Spleen (tissue), 11 donors: ENCODE measurements around the gene ZNF70. TPM values are rescaled to one million over a fixed set of nuclear protein-coding genes. Genes with fewer than 3 reads are reported as not detected.

Source experiments
- DNase-seq: peaks from one replicate; pipeline ENCODE4 v3.0.0-alpha.2; 2020
- H3K27ac ChIP-seq, 8 donors: fragments of 200-600 bp; sonication (generic) in 7 of 8; 1 replicate in 4 of 8; 2 replicates in 4 of 8; pipeline versions ENCODE4 v1.5.0 to v1.8.0; 2016 to 2021; ENCODE audit warnings: inconsistent platforms in 4 of 8, mild to moderate bottlenecking in 4 of 8, moderate library complexity in 1 of 8
- H3K27me3 ChIP-seq, 7 donors: fragments of 200-600 bp; sonication (generic) in 6 of 7; replicated peaks in 1 of 7; 1 replicate in 4 of 7; 2 replicates in 3 of 7; pipeline versions ENCODE4 v1.5.0 to v1.8.0; 2016 to 2021; ENCODE audit warnings: inconsistent platforms in 3 of 7, mild to moderate bottlenecking in 1 of 7
- H3K36me3 ChIP-seq, 6 donors: fragments of 200-600 bp; sonication (generic) in 5 of 6; 1 replicate in 4 of 6; 2 replicates in 2 of 6; pipeline versions ENCODE4 v1.5.0 to v1.8.0; 2016 to 2021; ENCODE audit warnings: inconsistent platforms in 2 of 6
- H3K4me1 ChIP-seq, 6 donors: fragments of 200-600 bp; sonication (generic) in 5 of 6; 1 replicate in 3 of 6; 2 replicates in 3 of 6; pipeline versions ENCODE4 v1.5.0 to v1.8.0; 2016 to 2021; ENCODE audit warnings: inconsistent platforms in 3 of 6
- H3K4me3 ChIP-seq, 8 donors: fragments of 200-600 bp; sonication (generic) in 7 of 8; 1 replicate in 4 of 8; 2 replicates in 4 of 8; pipeline versions ENCODE4 v1.5.0 to v1.8.0; 2016 to 2021; ENCODE audit warnings: inconsistent platforms in 4 of 8, mild to moderate bottlenecking in 4 of 8, moderate library complexity in 2 of 8
- H3K9me3 ChIP-seq, 8 donors: fragments of 200-600 bp; sonication (generic) in 7 of 8; 1 replicate in 4 of 8; 2 replicates in 4 of 8; pipeline versions ENCODE4 v1.5.0 to v1.8.0; 2016 to 2021; ENCODE audit warnings: inconsistent platforms in 4 of 8
- CTCF ChIP-seq, 11 experiments: fragments of 200-600 bp in 7 of 11; fragments of 450-650 bp in 4 of 11; sonication (generic) in 4 of 11; IDR thresholded peaks in 8 of 11; conservative IDR thresholded peaks in 3 of 11; 1 replicate in 7 of 11; 2 replicates in 4 of 11; pipeline versions ENCODE4 v1.4.0 to v1.8.0; 2016 to 2021; ENCODE audit warnings: antibody characterized with exemption in 11 of 11, inconsistent platforms in 4 of 11, mild to moderate bottlenecking in 1 of 11
- POLR2A ChIP-seq, 3 donors: fragments of 450-650 bp; IDR thresholded peaks; one replicate each; pipeline ENCODE4 v1.5.1; 2017; ENCODE audit warnings: antibody characterized with exemption in 3 of 3, mild to moderate bottlenecking in 1 of 3
- POLR2AphosphoS5 ChIP-seq, 3 donors: sonication (generic); formaldehyde crosslinking; IDR thresholded peaks; one replicate each; pipeline ENCODE4 v1.5.1; 2017; ENCODE audit warnings: antibody characterized with exemption in 3 of 3
- WGBS, 5 donors: extraction: QIAGEN DNeasy Blood & Tissue Kit in 3 of 5; methylation state at CpG; one replicate each; pipeline versions ENCODE4 v1.1.5 to v1.1.7; 2013 to 2018; 5-methylcytosine and 5-hydroxymethylcytosine counted together
- intact Hi-C: fragments of 100-400 bp; cut with DNase I; formaldehyde crosslinking; loops from one replicate; pipeline ENCODE4 v1.15.0; 2023; ENCODE audit warnings: low total_unique reads
- polyA plus RNA-seq, 3 donors: library from polyadenylated mRNA; stranded (reverse); fragments of 200-250 nt; gene quantifications; one replicate each; pipeline ENCODE4 v1.2.1, GENCODE V29; 2013
- total RNA-seq, 7 donors: library from RNA; depleted of rRNA in 3 of 7; stranded (reverse); fragments of >200 nt in 3 of 7; fragmentation: NEBNext Ultra II Directional in 4 of 7; extraction: Animal tissue kit (Norgen Biotek cat#: 25700) in 4 of 7; gene quantifications; one replicate each; pipeline versions ENCODE4 v1.1.0 to v1.2.1, GENCODE V29; 2016 to 2021
- donor health status: healthy with polysubstance abuse.
- donor health status: DM: no; HTN: no; CAD: no; lungs with moderate emphysema.
- donor health status: DM: no; HTN: no; CAD: no.
- donor health status: Bipolar disorder and iron deficiency.
- donor health status: healthy.
- donor health status: DM: no; HTN: no; CAD: no.
- donor health status: DM: yes; HTN: yes; CAD: no.

ZNF70 gene
- total and polyA plus RNA-seq, 10 donors: 0.55 to 7.4 (median 5.6) TPM

- no peaks in the 10 kb centered on the region for H3K9me3 ChIP-seq
- no peaks in the 10 kb centered on the region for H3K27me3 ChIP-seq
- intact Hi-C loops: loop anchor here (5.0 kb wide), 1 partner anchor 69 kb away; no protein-coding TSS in a partner anchor
- TF ChIP-seq CTCF (IDR thresholded peaks at IDR 0.05 in 8 of 11, conservative IDR thresholded peaks at IDR 0.05 in 3 of 11): no peak
- no peak for TF ChIP-seq POLR2A (IDR thresholded peaks at IDR 0.05)
- no peak for TF ChIP-seq POLR2AphosphoS5 (IDR thresholded peaks at IDR 0.05)
- 55 to 73% (median 66%) methylated on average over 8 to 9 of the region's 9 CpGs for WGBS, 5 donors
- peaks cover 16 to 75% (median 43%) of the 10 kb centered on the region in 6 donors for H3K4me1 ChIP-seq
- no peak for DNase-seq
- peaks cover 0 to 23% (median under 1%) of the 10 kb centered on the region in 6 donors for H3K36me3 ChIP-seq
- peak overlapping the region in 6 of 8 donors; percentile 63 to 93 (median 76) for H3K4me3 ChIP-seq
- peak overlapping the region; percentile 96 to 100 (median 99) for H3K27ac ChIP-seq
These were observed 35.4 kb upstream of the ZNF70 start for GRCh38 chr22:23786261-23786710.

GRCh38 chr22:23784215-23784732 lies 33.4 kb upstream of the ZNF70 start:
- DNase-seq: no peak
- intact Hi-C loops: no loop called here
- 35 to 51% (median 44%) methylated on average over 8 of the region's 8 CpGs for WGBS, 5 donors
- H3K9me3 ChIP-seq: no peaks in the 10 kb centered on the region
- H3K36me3 ChIP-seq: peaks cover 0 to 6% (median 0%) of the 10 kb centered on the region in 6 donors
- peaks cover 14 to 55% (median 28%) of the 10 kb centered on the region in 6 donors for H3K4me1 ChIP-seq
- peak overlapping the region in 1 of 8 donors; percentile 23 for H3K27ac ChIP-seq
- H3K4me3 ChIP-seq: no peak overlapping the region
- H3K27me3 ChIP-seq: no peaks in the 10 kb centered on the region
- TF ChIP-seq POLR2A (IDR thresholded peaks at IDR 0.05) (no peak), POLR2AphosphoS5 (IDR thresholded peaks at IDR 0.05) (no peak), CTCF (IDR thresholded peaks at IDR 0.05 in 8 of 11, conservative IDR thresholded peaks at IDR 0.05 in 3 of 11) (no peak)

- H3K27ac ChIP-seq: peak overlapping the region in 1 of 8 donors; percentile 23
- no peak overlapping the region for H3K4me3 ChIP-seq
- intact Hi-C loops: no loop called here
- no peak for TF ChIP-seq POLR2A (IDR thresholded peaks at IDR 0.05)
- H3K27me3 ChIP-seq: no peaks in the 10 kb centered on the region
- no peak for DNase-seq
- H3K4me1 ChIP-seq: peaks cover 9 to 48% (median 20%) of the 10 kb centered on the region in 6 donors
- WGBS, 5 donors: 69 to 85% (median 78%) methylated on average over 10 to 15 of the region's 15 CpGs
- H3K9me3 ChIP-seq: no peaks in the 10 kb centered on the region
- peaks cover 0 to under 1% (median 0%) of the 10 kb centered on the region in 6 donors for H3K36me3 ChIP-seq
These were observed 32.6 kb upstream of the ZNF70 start for GRCh38 chr22:23783265-23784150.

GRCh38 chr22:23782703-23783102 lies 31.8 kb upstream of the ZNF70 start:
- TF ChIP-seq POLR2AphosphoS5 (IDR thresholded peaks at IDR 0.05) (no peak), POLR2A (IDR thresholded peaks at IDR 0.05) (no peak), CTCF (IDR thresholded peaks at IDR 0.05 in 8 of 11, conservative IDR thresholded peaks at IDR 0.05 in 3 of 11) (no peak)
- no peak for DNase-seq
- 82 to 100% (median 100%) methylated on average over 1 of the region's 1 CpG for WGBS, 5 donors
- no peaks in the 10 kb centered on the region for H3K27me3 ChIP-seq
- no peaks in the 10 kb centered on the region for H3K9me3 ChIP-seq
- no peaks in the 10 kb centered on the region for H3K36me3 ChIP-seq
- intact Hi-C loops: no loop called here
- H3K4me3 ChIP-seq: no peak overlapping the region
- no peak overlapping the region for H3K27ac ChIP-seq
- peaks cover under 1 to 40% (median 12%) of the 10 kb centered on the region in 6 donors for H3K4me1 ChIP-seq
